ENCODE measurements around the gene SDE2.

DNA sequence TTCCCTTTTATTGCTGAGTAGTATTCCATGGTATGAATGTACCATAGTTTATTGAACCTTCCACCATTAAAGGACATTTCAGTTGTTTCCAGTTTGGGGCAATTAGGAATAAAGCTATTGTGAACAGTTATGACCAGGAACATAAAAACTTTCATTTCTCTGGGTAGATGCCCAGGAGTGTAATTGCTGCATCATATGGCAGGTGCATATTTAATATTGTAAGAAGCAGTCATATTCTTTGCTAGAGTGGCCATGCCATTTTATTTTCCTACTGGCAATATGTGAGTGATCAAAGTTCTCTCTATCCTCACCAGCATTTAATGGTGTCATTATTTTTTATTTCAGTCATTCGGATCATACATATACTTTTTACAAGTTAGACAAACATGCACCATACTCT, 39.5 kb upstream of the SDE2 start:
- no peak for TF ChIP-seq CTCF (conservative IDR thresholded peaks at IDR 0.05 in 1 of 2, IDR thresholded peaks at IDR 0.05 in 1 of 2; ENCODE audit: extremely low read depth in 1 of 2, insufficient read depth in 1 of 2, low read depth in 1 of 2, low read length in 2 of 2)
- TF ChIP-seq EZH2 (IDR thresholded peaks at IDR 0.05; ENCODE audit: borderline replicate concordance, low read length) = no peak

Data from mammary epithelial cell (primary cell).